ENCODE results near the gene PRPF8. TPM values are rescaled to one million over a fixed set of nuclear protein-coding genes. Genes with fewer than 3 reads are reported as not detected.

PRPF8 gene
- total and polyA plus RNA-seq, 2 of the 13 experiments (the other 11 are each of a cell fraction or from before 2014, with no cell fraction given) = 112 to 179 TPM

DNA sequence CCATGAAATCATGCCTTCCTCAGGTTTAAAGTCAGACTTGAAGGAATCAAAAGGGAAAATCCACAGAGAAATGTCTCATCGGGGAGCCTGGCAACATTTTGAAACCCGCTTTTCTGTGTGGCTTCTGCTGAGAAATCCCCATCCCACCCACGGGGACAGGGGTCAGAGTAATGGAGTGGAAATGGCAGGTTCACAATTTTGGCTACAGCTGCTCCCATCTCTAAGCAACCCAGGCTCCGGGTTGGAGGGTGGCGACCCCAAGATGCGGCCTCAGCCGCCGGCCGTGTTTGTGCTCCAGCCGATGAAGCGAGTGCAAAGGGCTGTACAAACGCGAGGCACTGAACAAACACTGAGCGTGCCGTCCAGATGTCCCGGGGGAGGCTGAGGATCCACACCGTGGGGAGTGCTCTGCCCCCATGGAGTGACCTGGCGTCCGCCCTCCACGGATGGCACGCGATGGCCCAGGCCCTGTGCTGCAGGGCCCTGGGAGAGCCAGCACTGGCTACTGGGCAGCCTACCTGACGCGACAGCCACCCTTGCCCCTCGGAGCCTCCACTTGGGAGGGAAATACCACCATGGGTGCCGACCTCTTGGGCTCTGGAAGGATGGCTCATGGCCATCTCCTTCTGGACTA is 78.2 kb downstream of the PRPF8 start (continued):
- TF ChIP-seq, protein P1, sequence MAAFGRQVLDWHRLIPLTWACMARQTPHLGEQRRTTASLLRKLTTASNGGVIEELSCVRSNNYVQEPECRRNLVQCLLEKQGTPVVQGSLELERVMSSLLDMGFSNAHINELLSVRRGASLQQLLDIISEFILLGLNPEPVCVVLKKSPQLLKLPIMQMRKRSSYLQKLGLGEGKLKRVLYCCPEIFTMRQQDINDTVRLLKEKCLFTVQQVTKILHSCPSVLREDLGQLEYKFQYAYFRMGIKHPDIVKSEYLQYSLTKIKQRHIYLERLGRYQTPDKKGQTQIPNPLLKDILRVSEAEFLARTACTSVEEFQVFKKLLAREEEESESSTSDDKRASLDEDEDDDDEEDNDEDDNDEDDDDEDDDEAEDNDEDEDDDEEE (CRISPR knock-in tag; IDR thresholded peaks at IDR 0.05) = no peak
- TF ChIP-seq, protein P2, sequence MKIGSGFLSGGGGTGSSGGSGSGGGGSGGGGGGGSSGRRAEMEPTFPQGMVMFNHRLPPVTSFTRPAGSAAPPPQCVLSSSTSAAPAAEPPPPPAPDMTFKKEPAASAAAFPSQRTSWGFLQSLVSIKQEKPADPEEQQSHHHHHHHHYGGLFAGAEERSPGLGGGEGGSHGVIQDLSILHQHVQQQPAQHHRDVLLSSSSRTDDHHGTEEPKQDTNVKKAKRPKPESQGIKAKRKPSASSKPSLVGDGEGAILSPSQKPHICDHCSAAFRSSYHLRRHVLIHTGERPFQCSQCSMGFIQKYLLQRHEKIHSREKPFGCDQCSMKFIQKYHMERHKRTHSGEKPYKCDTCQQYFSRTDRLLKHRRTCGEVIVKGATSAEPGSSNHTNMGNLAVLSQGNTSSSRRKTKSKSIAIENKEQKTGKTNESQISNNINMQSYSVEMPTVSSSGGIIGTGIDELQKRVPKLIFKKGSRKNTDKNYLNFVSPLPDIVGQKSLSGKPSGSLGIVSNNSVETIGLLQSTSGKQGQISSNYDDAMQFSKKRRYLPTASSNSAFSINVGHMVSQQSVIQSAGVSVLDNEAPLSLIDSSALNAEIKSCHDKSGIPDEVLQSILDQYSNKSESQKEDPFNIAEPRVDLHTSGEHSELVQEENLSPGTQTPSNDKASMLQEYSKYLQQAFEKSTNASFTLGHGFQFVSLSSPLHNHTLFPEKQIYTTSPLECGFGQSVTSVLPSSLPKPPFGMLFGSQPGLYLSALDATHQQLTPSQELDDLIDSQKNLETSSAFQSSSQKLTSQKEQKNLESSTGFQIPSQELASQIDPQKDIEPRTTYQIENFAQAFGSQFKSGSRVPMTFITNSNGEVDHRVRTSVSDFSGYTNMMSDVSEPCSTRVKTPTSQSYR (CRISPR knock-in tag; IDR thresholded peaks at IDR 0.05; ENCODE audit: borderline replicate concordance) = no peak
- TF ChIP-seq, protein P3, sequence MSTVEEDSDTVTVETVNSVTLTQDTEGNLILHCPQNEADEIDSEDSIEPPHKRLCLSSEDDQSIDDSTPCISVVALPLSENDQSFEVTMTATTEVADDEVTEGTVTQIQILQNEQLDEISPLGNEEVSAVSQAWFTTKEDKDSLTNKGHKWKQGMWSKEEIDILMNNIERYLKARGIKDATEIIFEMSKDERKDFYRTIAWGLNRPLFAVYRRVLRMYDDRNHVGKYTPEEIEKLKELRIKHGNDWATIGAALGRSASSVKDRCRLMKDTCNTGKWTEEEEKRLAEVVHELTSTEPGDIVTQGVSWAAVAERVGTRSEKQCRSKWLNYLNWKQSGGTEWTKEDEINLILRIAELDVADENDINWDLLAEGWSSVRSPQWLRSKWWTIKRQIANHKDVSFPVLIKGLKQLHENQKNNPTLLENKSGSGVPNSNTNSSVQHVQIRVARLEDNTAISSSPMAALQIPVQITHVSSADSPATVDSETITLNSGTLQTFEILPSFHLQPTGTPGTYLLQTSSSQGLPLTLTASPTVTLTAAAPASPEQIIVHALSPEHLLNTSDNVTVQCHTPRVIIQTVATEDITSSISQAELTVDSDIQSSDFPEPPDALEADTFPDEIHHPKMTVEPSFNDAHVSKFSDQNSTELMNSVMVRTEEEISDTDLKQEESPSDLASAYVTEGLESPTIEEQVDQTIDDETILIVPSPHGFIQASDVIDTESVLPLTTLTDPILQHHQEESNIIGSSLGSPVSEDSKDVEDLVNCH (CRISPR knock-in tag; IDR thresholded peaks at IDR 0.05) = no peak
- TF ChIP-seq KDM5B (CRISPR knock-in tag; IDR thresholded peaks at IDR 0.05; ENCODE audit: borderline replicate concordance) (peak; percentile 65; the same call in 1 of the 2 replicates), ZBTB8A (CRISPR knock-in tag; IDR thresholded peaks at IDR 0.05; ENCODE audit: borderline replicate concordance, low read depth) (no peak), ZNF160 (CRISPR knock-in tag; IDR thresholded peaks at IDR 0.05) (no peak), ZNF773 (CRISPR knock-in tag; IDR thresholded peaks at IDR 0.05; ENCODE audit: borderline replicate concordance) (no peak), ZBTB1 (CRISPR knock-in tag; IDR thresholded peaks at IDR 0.05; ENCODE audit: borderline replicate concordance) (no peak), NFIB (CRISPR knock-in tag; IDR thresholded peaks at IDR 0.05; ENCODE audit: borderline replicate concordance) (no peak), SATB2 (CRISPR knock-in tag; IDR thresholded peaks at IDR 0.05) (no peak), NCOA2 (CRISPR knock-in tag; IDR thresholded peaks at IDR 0.05) (peak; percentile 13; the same call in 1 of the 2 replicates), RFXANK (CRISPR knock-in tag; IDR thresholded peaks at IDR 0.05) (no peak), ZNF367 (CRISPR knock-in tag; IDR thresholded peaks at IDR 0.05; ENCODE audit: borderline replicate concordance) (no peak), PAX8 (CRISPR knock-in tag; IDR thresholded peaks at IDR 0.05; ENCODE audit: borderline replicate concordance) (no peak), ZNF296 (CRISPR knock-in tag; conservative IDR thresholded peaks at IDR 0.05) (no peak), GZF1 (CRISPR knock-in tag; IDR thresholded peaks at IDR 0.05) (no peak), POLR2AphosphoS2 (IDR thresholded peaks at IDR 0.05; ENCODE audit: low read depth, low read length) (no peak), ZNF569 (CRISPR knock-in tag; IDR thresholded peaks at IDR 0.05; ENCODE audit: borderline replicate concordance) (no peak)
- TF ChIP-seq, protein P4, sequence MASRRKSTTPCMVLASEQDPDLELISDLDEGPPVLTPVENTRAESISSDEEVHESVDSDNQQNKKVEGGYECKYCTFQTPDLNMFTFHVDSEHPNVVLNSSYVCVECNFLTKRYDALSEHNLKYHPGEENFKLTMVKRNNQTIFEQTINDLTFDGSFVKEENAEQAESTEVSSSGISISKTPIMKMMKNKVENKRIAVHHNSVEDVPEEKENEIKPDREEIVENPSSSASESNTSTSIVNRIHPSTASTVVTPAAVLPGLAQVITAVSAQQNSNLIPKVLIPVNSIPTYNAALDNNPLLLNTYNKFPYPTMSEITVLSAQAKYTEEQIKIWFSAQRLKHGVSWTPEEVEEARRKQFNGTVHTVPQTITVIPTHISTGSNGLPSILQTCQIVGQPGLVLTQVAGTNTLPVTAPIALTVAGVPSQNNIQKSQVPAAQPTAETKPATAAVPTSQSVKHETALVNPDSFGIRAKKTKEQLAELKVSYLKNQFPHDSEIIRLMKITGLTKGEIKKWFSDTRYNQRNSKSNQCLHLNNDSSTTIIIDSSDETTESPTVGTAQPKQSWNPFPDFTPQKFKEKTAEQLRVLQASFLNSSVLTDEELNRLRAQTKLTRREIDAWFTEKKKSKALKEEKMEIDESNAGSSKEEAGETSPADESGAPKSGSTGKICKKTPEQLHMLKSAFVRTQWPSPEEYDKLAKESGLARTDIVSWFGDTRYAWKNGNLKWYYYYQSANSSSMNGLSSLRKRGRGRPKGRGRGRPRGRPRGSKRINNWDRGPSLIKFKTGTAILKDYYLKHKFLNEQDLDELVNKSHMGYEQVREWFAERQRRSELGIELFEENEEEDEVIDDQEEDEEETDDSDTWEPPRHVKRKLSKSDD (CRISPR knock-in tag; IDR thresholded peaks at IDR 0.05; ENCODE audit: low read depth) = 0 out of 2 replicates have a peak, but pooled peaks have one; percentile 48
